ENCODE data around the gene PTPRT.

PTPRT gene

GRCh38 chr20:42359617-42360016 lies 830.1 kb downstream of the PTPRT start:
- no peak for DNase-seq

DNA sequence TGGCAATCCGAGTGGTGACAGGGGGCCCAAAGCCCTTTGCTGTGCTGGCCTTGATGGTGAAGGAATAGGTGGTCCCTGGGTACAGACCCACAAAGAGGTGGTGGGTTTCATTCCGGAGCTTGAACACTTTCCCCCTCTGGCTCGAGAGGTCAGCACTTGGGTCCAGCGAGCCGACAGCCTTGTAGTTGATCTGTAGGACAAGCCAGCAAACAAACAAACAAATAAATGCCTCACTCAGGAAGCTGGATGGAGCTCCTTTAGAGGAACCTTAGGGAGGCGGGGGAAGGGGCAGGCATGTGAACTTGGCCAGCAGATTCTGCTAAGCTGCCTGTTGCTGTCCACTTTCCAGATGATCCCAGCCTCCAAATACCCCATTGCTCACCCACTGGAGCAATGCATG lies 837.6 kb downstream of the PTPRT start:
- no peak for DNase-seq

GRCh38 chr20:42350521-42350920 lies 839.2 kb downstream of the PTPRT start:
- DNase-seq = no peak

- DNase-seq = no peak
Measured at GRCh38 chr20:42346189-42347170, 843.2 kb downstream of the PTPRT start.

GRCh38 chr20:42341654-42342053 lies 848.1 kb downstream of the PTPRT start:
- no peak for DNase-seq

- DNase-seq = no peak
Measured at GRCh38 chr20:42340368-42340767, 849.3 kb downstream of the PTPRT start.

DNA sequence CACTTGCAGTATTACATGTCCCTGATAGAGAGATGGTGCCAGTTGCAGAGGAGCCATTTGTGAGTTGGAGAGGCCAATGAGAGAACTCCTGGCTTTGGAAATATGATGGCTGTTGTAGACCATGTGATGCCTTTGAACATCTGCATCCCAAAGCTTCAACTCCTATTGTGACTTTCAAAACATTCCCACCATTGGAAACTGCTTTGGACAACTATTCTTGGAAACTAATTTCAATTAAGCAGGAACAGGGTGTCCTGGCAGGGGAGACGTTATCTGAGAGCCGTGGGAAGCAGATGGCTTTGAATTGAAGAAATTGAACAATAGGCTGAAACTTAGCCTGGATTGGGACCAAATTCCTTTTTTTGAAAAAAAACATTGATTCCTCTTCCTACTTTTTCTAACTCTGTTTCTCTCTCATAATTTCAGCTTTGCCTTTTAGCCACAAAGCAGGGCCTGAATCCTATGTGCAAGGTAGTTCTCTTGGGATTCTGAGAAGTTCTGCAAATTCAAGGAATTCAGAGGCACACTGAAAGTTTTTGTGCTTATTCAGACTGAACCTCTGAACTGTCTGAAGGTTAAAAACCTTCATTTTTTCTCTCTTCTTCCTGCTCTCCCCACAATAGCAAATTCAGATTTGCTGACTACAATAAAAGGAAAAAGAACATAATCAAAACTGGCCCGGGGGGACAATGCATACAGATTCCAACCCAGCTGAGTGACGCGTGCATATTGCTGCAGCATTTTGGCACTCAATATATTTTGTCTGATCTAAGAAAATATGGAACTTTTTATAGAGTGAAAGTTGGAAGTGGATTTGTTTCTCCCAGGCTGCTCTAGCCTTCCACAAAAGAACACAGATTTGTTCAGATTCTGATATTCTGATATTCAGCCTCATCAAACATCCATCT lies 851.2 kb downstream of the PTPRT start:
- DNase-seq = no peak

GRCh38 chr20:42336576-42336975 lies 853.1 kb downstream of the PTPRT start:
- DNase-seq = no peak

DNA sequence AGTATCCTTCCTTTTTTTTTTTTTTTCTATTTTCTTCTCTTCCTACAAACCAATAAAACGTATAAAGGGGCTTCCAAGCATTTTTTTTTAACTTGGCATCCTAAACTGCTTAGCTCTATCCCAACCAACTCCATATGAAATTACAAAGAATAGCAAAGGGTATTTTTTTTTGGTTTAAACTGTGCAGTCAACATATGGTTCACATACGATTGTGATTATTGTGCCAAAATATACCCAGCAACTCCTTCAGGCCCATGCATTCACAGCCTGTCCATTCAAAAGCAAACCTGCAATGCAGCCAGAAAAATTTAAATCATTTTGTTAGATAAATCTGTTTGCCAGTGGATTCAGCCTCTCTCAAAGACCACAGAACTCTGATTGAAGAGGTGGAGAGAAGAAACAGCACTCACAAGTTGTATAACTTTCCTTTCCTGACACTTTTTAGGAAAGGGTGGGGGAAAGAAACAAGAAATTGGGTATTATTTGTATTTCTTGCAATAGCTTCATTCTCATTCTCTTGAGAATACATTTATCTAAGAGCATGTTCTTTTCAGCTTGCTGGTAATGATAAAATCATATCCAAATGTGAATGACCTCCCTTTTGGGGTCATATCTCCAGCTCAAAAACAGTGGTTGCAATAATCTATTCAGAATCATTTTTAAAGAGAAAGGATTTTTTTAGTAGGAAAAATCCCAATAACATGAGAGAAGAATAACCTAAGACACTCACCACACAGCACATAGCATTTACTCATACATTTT lies 870.3 kb downstream of the PTPRT start:
- DNase-seq = no peak

GRCh38 chr20:42313704-42314103 lies 876.0 kb downstream of the PTPRT start:
- DNase-seq = no peak

DNA sequence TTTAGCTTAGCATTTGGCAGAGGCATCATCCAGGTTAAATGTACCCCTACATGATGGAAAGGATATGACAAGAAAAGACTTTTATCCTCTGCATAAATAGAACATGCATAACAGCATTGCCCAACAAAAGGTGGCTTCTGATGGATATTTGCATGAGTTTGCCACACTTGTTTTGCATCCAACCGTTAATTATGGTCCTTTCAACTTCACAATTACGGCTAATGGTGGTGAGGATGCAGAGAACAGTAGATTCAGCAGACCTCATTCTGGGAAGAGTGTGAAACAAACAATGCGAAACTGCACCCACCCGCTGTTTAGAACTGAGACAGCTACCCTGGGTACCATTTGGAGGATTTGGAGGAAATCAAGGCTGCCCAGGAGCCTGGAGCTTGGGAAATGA lies 880.7 kb downstream of the PTPRT start:
- peak; percentile 51 for DNase-seq

- no peak for DNase-seq
Measured at GRCh38 chr20:42308171-42308570, 881.5 kb downstream of the PTPRT start.

- no peak for DNase-seq
Measured at GRCh38 chr20:42295592-42295991, 894.1 kb downstream of the PTPRT start.

DNA sequence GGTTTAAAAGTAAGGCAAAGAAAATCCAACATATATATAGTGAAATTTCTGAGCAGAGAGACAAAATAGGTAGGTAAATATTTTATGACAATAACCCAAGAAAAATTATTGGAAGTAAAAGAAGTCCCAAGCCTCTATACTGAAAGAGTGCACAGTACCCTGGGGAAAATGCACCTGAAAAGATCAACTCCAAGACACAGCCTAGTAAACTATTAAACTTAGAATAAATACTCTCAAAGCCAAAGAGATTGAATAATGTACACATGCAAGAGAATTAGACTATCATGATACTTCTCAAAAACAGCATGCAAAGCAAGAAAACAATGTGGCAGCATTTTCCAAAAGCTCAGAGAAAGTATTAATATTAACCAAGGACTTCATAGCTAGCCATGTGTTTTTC lies 894.7 kb downstream of the PTPRT start:
- no peak for DNase-seq

GRCh38 chr20:42281801-42282200 lies 907.9 kb downstream of the PTPRT start:
- no peak for DNase-seq

GRCh38 chr20:42276718-42277602 lies 912.7 kb downstream of the PTPRT start:
- DNase-seq = no peak

DNA sequence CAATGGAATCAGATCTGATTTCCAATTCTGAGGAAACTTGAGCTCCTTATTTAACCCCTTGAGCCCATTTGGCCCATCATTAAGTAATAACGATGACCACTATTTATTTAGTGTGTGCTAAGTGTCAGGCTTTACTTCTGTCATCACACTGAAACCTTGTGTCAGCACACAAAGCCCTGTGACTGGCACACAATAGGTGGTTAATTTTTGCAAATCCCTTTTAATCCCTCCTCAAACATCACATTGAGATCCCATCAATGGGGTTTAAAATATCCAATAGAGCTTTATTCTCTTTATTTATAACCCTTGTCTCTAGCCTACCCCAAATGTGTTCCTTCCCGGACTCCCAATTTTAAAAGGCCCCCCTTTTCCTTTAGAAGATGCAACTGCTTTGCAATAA lies 914.7 kb downstream of the PTPRT start:
- DNase-seq = no peak

DNA sequence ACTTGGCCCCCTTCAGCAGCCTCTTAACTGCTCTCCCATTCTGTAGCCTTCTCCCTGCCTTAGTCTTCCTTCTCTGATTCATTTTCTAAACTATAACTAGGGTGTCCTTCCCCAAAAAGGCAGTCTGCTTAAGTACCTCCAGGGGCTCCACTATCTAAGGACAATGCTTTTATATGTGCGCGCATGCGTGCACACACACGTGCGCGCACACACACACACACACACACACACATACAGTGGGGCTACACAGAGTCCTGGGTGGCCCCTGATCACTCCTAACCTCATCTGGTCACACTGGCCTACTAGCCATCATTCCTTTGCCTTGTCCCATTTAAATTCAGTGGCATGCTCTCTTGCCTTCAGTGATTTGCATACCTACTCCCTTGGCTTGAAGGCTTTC lies 917.2 kb downstream of the PTPRT start:
- no peak for DNase-seq

DNA sequence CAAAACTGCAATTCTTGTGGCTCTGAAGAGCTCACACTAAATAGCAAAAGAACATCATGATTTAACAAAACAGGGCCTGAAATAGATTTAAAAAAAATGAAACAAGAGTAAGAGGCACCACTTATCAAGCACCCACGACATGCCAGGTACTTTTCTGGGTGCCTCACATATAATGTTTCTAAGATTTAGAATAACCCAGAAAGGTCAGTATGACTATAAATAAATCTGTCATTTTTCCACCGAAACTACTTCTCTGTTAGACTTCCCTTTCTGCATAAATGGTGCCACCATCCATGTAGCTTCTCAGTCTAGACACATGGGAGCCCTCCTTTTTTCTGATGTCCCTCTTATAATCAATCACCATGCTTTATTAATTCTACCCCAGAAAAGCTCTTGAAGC lies 919.2 kb downstream of the PTPRT start:
- DNase-seq = no peak

GRCh38 chr20:42267793-42268384 lies 921.8 kb downstream of the PTPRT start:
- DNase-seq = no peak

- no peak for DNase-seq
Measured at GRCh38 chr20:42261766-42262270, 927.9 kb downstream of the PTPRT start.

Data from NCI-H1436 (cell line).